GM19397 (cell line): ENCODE results near the gene MGMT.

Experiments used
- ATAC-seq: cut with Tn5 transposase; IDR thresholded peaks from one replicate; pipeline ENCODE4 v1.9.1; 2021; ENCODE audit warnings: mild to moderate bottlenecking, moderate library complexity; ENCODE audit not compliant: unreplicated experiment

The MGMT gene

GRCh38 chr10:129517680-129518057 is 50.6 kb downstream of the MGMT start:
- ATAC-seq, result no peak

- no peak for ATAC-seq
Observed at GRCh38 chr10:129518793-129519192, 51.8 kb downstream of the MGMT start.

- no peak for ATAC-seq
Observed at GRCh38 chr10:129520440-129521080, 53.5 kb downstream of the MGMT start.

GRCh38 chr10:129521161-129522025 is 54.4 kb downstream of the MGMT start:
- no peak for ATAC-seq

- ATAC-seq, result no peak
Observed at GRCh38 chr10:129522041-129522585, 55.1 kb downstream of the MGMT start.

- no peak for ATAC-seq
Observed at GRCh38 chr10:129523031-129523722, 56.1 kb downstream of the MGMT start.

GRCh38 chr10:129523723-129524316 is 56.8 kb downstream of the MGMT start:
- no peak for ATAC-seq

- no peak for ATAC-seq
Observed at GRCh38 chr10:129524936-129525335, 57.9 kb downstream of the MGMT start.

- no peak for ATAC-seq
Observed at GRCh38 chr10:129525401-129525801, 58.4 kb downstream of the MGMT start.

GRCh38 chr10:129526943-129527342 is 59.9 kb downstream of the MGMT start:
- no peak for ATAC-seq

GRCh38 chr10:129528376-129528978 is 61.4 kb downstream of the MGMT start:
- ATAC-seq, result no peak

GRCh38 chr10:129530581-129530980 is 63.5 kb downstream of the MGMT start:
- ATAC-seq, result no peak

GRCh38 chr10:129531195-129531968 is 64.3 kb downstream of the MGMT start:
- no peak for ATAC-seq

GRCh38 chr10:129531969-129532660 is 65.1 kb downstream of the MGMT start:
- no peak for ATAC-seq

GRCh38 chr10:129532838-129533237 is 65.8 kb downstream of the MGMT start:
- ATAC-seq, result no peak

GRCh38 chr10:129533281-129533680 is 66.2 kb downstream of the MGMT start:
- no peak for ATAC-seq

- ATAC-seq, result no peak
Observed at GRCh38 chr10:129534826-129535225, 67.8 kb downstream of the MGMT start.

GRCh38 chr10:129536336-129536735 is 69.3 kb downstream of the MGMT start:
- no peak for ATAC-seq

- no peak for ATAC-seq
Observed at GRCh38 chr10:129537151-129537550, 70.1 kb downstream of the MGMT start.
